Left ventricle myocardium inferior (tissue), 1 donor: ENCODE measurements around the gene MAP3K3. TPM values are rescaled to one million over a fixed set of nuclear protein-coding genes. Genes with fewer than 3 reads are reported as not detected.

Source experiments
- DNase-seq: peaks from one replicate; pipeline ENCODE4 v3.0.0-alpha.2; 2020
- H3K27ac ChIP-seq: fragments of 200-600 bp; replicated peaks from 2 replicates; pipeline ENCODE4 v1.8.0; 2021
- H3K27me3 ChIP-seq: fragments of 200-600 bp; 2 replicates; pipeline ENCODE4 v1.8.0; 2021; ENCODE audit warnings: low read depth
- H3K36me3 ChIP-seq: fragments of 200-600 bp; 2 replicates; pipeline ENCODE4 v1.8.0; 2021
- H3K4me1 ChIP-seq: fragments of 200-600 bp; 2 replicates; pipeline ENCODE4 v1.8.0; 2021
- H3K4me3 ChIP-seq: fragments of 200-600 bp; 2 replicates; pipeline ENCODE4 v1.8.0; 2021; ENCODE audit warnings: mild to moderate bottlenecking, moderate library complexity
- H3K9me3 ChIP-seq: fragments of 200-600 bp; replicated peaks from 2 replicates; pipeline ENCODE4 v1.8.0; 2021
- intact Hi-C: fragments of 100-400 bp; cut with micrococcal nuclease; formaldehyde crosslinking; loops from one replicate; pipeline ENCODE4 v1.11.0; 2022
- total RNA-seq: library from RNA; stranded (reverse); fragmentation: NEBNext Ultra II Directional; extraction: Animal tissue kit (Norgen Biotek cat#: 25700); gene quantifications from one replicate; pipeline ENCODE4 v1.2.1, GENCODE V29; 2021
- TF ChIP-seq, protein P1 (sequence below): fragments of 200-600 bp; IDR thresholded peaks from 2 replicates; pipeline ENCODE4 v1.8.0; 2021; ENCODE audit warnings: antibody characterized with exemption, mild to moderate bottlenecking, borderline replicate concordance
- donor health status: DM: no; HTN: yes; CAD: no; lungs with severe emphysema.

The MAP3K3 gene
- total RNA-seq, 1 donor from 2014 or later = 41.3 TPM

DNA sequence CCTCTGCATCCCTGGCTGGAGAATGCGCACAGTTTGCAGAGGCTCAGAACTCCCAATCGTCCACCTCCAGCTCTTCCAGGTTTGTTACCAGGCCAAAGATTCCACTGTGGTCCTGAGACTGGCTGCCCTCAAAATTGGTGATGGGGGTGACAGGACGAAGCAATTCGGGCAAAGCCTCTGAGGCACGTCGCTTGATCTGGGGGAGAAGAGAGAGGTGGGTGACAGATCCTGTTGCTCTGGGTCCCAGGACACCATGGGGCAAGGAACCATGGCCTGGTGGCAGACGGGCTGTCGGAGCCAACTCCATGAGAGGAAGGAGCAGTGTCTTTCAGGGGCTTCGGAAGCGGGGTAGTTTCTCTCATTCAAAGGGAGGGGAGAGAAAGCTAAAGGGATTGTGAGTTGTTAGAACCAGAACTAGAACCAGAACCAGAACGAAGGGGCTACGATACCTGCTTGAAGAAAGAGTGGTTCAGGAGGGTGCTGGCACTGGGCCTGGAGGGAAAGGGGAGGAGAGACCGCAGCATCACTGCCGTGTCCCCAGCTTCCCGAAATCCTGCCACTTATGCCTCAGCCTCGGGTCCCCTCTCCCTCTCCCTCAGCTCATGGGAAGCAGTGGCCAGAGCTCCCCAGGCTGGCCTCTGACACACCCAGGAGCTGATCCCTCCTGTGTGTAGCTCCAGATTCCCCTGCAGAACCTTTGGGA is 81.5 kb downstream of the MAP3K3 start:
- H3K4me1 ChIP-seq = peaks cover 24% of the 10 kb centered on the region
- no peak for DNase-seq
- H3K27me3 ChIP-seq = no peaks in the 10 kb centered on the region
- intact Hi-C loops = no loop called here
- TF ChIP-seq, protein P1, sequence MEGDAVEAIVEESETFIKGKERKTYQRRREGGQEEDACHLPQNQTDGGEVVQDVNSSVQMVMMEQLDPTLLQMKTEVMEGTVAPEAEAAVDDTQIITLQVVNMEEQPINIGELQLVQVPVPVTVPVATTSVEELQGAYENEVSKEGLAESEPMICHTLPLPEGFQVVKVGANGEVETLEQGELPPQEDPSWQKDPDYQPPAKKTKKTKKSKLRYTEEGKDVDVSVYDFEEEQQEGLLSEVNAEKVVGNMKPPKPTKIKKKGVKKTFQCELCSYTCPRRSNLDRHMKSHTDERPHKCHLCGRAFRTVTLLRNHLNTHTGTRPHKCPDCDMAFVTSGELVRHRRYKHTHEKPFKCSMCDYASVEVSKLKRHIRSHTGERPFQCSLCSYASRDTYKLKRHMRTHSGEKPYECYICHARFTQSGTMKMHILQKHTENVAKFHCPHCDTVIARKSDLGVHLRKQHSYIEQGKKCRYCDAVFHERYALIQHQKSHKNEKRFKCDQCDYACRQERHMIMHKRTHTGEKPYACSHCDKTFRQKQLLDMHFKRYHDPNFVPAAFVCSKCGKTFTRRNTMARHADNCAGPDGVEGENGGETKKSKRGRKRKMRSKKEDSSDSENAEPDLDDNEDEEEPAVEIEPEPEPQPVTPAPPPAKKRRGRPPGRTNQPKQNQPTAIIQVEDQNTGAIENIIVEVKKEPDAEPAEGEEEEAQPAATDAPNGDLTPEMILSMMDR = no peak
- H3K27ac ChIP-seq = no peak overlapping the region
- peaks cover 49% of the 10 kb centered on the region for H3K36me3 ChIP-seq
- no peaks in the 10 kb centered on the region for H3K9me3 ChIP-seq
- no peak overlapping the region for H3K4me3 ChIP-seq

DNA sequence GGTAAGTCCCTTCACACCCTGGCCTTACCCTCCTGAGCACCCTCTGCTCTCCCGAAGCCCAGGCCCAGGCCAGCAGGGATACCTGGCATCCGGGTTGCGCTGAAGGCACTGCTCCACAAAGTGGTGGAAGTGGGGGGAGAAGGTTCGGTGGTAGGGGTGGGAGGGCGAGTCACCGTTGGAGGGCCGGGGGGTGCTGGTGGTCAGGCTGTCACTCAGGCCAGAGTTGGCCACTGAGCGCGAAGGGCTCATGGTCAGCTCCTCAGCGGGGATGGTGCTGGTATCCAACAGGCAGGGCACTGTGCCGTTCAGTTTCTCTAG is 82.0 kb downstream of the MAP3K3 start:
- intact Hi-C loops = no loop called here
- H3K27ac ChIP-seq = no peak overlapping the region
- no peak overlapping the region for H3K4me3 ChIP-seq
- no peak for DNase-seq
- no peaks in the 10 kb centered on the region for H3K9me3 ChIP-seq
- H3K36me3 ChIP-seq = peaks cover 54% of the 10 kb centered on the region
- peaks cover 19% of the 10 kb centered on the region for H3K4me1 ChIP-seq
- TF ChIP-seq, protein P1 = no peak
- no peaks in the 10 kb centered on the region for H3K27me3 ChIP-seq

DNA sequence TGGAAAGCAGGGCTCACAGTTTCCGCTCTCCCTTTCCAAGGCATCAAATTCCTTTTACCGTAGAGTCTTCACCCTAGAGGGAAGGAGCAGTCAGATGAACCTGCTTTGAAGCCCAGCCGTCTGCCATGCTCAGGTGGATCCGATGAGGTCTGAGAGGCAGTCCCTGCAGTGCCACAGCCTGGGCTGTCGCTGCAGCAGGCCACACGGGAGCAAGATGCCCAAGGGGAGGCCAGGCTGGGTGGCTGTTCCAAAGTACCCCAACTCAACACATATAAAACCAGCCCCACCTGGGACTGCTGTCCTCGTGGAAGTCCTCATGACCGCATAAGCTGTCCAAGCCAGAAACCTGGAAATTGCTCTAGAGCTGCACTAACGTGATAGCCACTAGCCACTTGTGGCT is 82.6 kb downstream of the MAP3K3 start:
- Histone ChIP-seq H3K9me3 (no peaks in the 10 kb centered on the region), H3K4me1 (peaks cover 16% of the 10 kb centered on the region), H3K27ac (no peak overlapping the region), H3K27me3 (no peaks in the 10 kb centered on the region), H3K36me3 (peaks cover 61% of the 10 kb centered on the region), H3K4me3 (no peak overlapping the region)
- DNase-seq = no peak
- TF ChIP-seq, protein P1 = no peak
- intact Hi-C loops = no loop called here

DNA sequence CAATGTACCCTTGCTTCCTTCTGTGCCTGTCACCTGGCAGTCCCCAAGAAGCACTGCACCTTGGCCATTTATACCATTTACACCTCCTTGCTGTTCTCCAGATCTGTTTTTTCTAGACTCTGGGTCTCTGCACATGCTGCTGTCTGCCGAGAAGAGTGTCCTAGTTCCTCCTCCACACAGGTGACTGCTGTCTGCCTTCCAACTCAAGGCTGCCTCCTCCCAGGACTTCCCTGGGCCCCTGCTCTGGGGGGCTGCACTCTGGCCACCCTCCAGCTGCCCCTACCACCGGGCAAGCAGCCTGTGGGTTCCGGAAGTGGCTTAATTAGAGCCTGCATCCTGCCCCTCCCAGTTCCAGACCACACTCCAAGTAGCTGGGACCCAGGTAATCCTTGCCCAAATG is 83.4 kb downstream of the MAP3K3 start:
- no peak for DNase-seq
- TF ChIP-seq, protein P1 = no peak
- Histone ChIP-seq H3K27ac (no peak overlapping the region), H3K4me1 (peaks cover 11% of the 10 kb centered on the region), H3K9me3 (no peaks in the 10 kb centered on the region), H3K36me3 (peaks cover 69% of the 10 kb centered on the region), H3K27me3 (no peaks in the 10 kb centered on the region), H3K4me3 (no peak overlapping the region)
- intact Hi-C loops = no loop called here

DNA sequence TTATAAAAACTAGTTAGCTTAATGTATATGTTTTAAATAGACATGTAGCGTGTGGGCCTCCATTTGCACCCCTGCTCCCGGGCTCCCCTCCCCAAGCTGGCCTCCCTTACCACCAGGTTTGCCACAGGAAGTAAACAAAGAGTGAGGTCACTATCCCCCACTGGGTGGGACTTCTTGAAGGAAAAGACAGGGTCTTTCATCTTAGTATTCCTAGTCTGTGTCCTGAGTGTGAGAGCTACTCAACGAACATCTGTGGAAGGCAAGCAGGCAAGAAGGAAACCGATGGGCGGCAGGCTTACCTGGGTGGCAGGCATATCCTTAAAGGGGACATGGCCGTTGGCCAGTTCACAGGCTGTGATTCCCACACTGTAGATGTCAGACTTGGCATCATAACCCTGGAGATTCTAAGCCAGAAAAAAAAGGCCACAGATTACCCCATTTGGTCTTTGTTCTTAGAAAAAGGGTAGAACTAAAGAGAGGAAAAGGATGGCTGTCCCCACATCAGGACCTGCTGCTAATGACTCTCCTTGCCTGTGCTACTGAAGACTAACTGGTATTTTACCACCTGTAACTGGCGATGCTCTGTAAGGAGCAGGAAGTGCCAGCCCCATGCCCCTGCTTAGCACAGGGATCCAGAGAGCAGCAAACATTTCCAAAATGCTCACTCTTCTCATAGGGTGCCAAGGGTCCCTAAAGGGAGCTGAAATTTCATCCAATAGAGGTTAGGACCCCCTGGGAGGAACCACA is 84.3 kb downstream of the MAP3K3 start:
- intact Hi-C loops = no loop called here
- H3K27ac ChIP-seq = no peak overlapping the region

More for the DNA sequence above, 84.3 kb downstream of the MAP3K3 start:
- TF ChIP-seq, protein P1 = no peak
- no peaks in the 10 kb centered on the region for H3K9me3 ChIP-seq
- no peaks in the 10 kb centered on the region for H3K27me3 ChIP-seq
- H3K4me1 ChIP-seq = peaks cover 3% of the 10 kb centered on the region
- peaks cover 77% of the 10 kb centered on the region for H3K36me3 ChIP-seq
- no peak overlapping the region for H3K4me3 ChIP-seq
- DNase-seq = no peak
